NOMO-1 treated with dmso at 0.1 percent for 144 hours (cell line): ENCODE data around the gene ARAP2.

Experiments
- DNase-seq: peaks from one replicate; lab custom pipeline; 2025; ENCODE audit not compliant: unreplicated experiment; lab: John Stamatoyannopoulos, UW

ARAP2 gene

DNA sequence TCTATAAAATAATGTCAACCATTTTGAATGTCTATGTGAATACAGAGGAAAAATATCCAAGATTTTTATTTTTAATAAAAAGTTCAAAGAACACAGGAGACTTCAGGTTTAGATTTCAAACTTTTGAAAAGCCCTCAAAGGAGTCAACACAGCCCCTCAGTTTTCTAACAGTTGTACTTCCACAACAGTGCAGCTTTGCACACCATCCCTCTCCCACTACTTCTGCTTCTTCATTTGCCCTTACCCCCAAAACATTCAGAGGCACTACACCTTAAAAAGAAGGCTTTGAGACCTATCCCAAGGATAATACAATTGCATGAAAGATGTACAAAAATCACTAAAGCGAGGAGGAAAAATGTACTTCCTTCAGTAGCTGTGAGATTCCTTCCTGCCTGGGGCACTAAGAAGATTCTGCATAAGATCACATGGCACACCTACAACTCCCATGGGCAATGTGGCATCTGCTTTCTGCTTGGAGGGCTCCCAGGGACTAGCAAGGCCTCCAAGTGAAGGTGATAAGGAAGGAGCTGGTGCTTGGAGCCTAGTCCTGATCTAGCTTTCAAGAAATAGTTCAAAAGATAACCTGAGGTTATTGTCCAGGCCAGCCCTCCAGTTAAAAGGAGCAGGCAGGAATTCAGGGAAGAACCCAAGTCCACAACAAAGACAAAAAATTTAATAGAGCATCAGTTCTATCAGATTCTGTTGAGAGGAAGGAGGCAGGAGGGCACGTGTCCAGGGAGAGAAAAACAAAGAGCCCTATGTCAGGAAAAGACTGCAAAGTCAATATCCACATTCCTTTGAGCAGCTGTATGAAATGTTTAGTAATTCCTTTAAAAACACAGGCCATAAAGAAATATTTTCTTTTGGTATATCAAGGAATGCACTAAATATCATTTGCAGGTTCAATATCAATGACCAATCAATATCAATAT lies 19.1 kb downstream of the ARAP2 start:
- DNase-seq, result no peak

DNA sequence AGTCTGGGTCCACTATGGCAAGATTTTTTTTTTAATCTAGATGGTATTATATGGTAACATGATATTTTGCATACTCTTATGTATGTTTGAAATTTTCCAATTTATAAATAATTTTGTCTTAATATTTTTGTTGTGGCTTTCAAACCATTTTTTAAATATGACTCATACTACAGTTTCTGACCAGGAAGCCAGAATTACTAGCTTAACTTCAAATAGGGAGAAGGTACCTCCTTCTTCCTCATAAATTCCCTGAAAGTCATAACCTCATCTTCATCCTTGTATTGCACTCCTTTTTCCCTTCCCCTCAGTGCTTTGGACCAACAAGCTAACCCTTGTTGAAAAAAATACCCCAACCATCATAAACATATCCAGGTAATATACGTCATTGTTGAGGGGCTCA lies 21.6 kb downstream of the ARAP2 start:
- DNase-seq, result no peak

DNA sequence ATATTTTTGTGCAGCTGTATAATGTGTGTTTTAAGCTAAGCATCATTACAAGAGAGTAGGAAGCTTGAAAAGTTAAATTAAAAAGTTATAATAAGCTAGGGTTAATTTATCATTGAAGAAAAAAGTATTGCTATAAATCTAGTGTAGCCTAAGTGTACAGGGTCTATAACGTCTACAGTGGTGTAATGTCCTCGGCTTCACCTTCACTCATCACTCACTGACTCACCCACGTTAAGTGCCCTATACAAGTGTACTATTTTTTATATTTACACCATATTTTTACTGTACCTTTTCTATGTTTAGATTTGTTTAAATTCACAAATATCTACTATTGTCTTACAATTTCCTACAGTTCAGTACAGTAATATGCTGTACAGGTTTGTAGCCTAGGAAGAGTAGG lies 23.5 kb downstream of the ARAP2 start:
- DNase-seq, result no peak

DNA sequence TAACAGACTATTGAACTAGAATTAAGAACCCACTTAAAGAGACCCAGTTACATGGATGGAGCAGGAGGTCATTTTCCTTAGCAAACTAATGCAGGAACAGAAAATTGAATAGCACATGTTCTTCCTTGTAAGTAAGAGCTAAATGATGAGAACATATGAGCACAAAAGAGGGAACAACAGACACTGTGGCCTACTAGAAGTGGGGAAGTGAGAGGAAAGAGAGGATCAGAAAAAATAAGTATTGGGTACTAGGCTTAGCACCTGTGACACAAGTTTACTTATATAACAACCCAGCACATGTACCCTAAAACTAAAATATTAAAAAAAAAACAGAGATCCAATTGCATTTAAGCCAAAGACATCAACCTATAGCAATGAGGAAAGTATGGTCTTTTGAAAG lies 26.2 kb downstream of the ARAP2 start:
- DNase-seq, result no peak

DNA sequence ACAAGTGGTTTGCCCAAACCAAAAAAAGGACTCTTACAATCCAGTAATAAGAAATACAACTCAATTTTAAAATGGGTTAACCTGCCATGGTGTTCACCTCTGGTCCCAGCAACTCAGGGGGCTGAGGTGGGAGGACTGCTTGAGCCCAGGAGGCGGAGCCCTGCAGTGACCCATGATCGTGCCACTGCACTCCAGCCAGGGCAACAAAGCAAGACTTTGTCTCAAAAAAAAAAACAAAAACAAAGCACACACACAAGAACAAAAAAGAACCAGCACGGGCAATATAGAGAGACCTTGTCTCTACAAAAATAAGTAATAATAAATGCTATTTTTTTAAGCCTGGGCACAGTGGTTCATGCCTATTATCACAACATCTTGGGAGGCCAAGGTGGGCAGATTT lies 28.7 kb downstream of the ARAP2 start:
- no peak for DNase-seq

- no peak for DNase-seq
Observed at GRCh38 chr4:36214735-36215485, 29.4 kb downstream of the ARAP2 start.

GRCh38 chr4:36213977-36214376 lies 30.3 kb downstream of the ARAP2 start:
- no peak for DNase-seq

DNA sequence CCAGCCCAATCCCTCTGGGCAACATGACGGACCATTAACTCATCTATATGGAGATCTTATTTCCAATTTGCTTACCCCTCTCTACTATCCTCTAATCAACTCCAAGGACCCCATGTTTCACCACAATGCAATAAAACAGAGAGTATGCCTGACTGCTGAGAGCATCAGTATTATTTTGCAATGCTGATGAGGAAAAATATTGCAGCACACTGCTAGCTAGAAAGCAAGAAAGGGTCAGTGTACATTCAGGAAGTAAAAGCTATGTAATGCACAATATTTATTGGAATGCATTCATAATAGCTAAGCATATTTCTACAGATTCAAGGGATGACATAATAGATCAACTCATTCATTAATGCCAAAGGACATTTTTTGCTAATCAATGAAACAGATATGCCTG lies 33.2 kb downstream of the ARAP2 start:
- no peak for DNase-seq

GRCh38 chr4:36209941-36210649 lies 34.2 kb downstream of the ARAP2 start:
- DNase-seq, result no peak

- DNase-seq, result no peak
Observed at GRCh38 chr4:36208893-36209473, 35.3 kb downstream of the ARAP2 start.

DNA sequence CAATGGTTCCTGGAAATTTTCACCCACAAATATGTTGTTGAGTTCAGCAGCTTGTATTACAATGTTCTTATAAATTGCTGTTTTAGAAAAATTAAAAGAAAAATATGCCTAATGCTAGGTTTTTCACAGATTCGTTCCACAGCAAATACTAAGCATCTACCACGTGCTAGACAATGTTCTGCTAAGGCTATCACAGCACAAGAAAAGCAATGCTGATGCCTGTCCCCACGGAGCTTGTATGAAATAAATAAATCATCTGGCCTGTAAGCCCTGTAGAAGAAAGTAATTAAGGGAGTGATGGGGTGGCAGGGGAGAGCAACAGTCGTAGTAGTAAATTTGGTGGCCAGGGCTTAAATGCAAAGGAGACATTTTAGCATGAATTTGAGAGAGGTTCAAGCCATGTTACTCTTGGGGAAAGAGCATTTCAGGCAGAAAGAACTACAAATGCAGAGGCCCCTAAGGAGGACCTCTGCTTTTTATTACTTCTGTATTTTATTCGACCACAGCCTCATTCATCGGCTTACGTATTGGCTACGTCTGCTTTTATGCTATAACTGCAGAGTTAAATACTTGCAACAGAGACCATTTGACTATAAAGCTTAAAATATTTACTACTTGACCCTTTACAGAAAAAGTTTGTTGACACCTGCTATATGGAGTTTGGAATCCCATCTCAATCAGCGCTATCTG lies 36.3 kb downstream of the ARAP2 start:
- no peak for DNase-seq

- DNase-seq, result no peak
Observed at GRCh38 chr4:36207367-36207766, 36.9 kb downstream of the ARAP2 start.

- DNase-seq, result no peak
Observed at GRCh38 chr4:36206603-36207311, 37.6 kb downstream of the ARAP2 start.

GRCh38 chr4:36206012-36206411 lies 38.3 kb downstream of the ARAP2 start:
- DNase-seq, result no peak

GRCh38 chr4:36198861-36199260 lies 45.5 kb downstream of the ARAP2 start:
- no peak for DNase-seq

DNA sequence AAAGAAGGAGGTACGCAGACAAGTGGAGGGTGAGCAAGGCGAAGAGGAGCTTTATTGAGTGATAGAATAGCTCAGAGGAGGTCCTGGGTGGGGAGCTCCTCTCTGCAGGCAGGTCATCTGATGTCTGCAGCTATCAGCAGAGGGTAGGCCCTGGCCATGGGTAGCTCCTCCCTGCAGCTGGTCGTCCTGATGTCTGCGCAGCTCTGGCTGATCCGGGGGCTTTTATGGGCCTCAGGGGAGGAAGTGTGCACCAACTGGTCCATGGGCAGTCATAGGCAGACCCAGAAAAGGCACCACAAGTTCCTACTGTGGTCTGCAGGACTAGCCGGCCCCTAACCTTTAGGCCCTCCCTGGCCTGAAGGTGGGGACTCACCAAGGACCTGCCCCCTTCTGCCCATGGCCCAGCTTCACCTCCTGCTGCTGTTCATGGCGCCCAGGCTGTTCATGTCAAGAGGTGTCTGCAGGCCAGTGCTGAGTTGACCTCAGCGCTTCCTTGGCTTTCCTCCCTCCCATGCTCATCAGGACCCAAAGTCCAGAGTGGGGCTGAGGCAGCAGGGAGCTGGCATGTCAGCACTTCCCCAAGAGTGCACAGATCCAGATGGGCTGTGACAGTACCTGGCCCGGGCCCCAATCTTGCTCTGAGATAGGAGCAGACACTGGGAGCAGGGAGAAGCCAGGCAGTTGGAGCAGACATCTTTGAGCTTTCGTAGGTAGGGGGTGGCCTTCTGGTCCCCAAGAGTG lies 46.1 kb downstream of the ARAP2 start:
- DNase-seq, result no peak

DNA sequence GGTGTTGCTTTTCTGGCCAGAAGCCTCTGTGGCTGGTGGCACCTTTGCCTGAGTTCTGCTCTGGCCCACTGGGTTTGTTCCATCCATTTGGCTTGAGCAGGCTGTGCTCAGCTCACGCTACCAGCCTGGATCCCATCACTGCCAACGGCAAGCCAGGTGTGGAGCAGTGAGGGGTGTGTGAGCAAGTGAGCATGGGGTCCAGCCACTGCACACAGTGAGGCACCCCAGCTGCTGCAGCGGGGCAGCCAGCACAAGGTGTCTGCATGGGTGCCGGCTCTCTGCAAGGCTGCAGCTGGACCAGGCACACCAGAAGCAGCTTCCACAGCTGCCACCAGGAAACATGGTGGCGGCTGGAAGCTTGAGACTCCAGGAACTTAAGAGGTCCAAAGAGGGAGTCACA lies 46.8 kb downstream of the ARAP2 start:
- DNase-seq, result no peak

DNA sequence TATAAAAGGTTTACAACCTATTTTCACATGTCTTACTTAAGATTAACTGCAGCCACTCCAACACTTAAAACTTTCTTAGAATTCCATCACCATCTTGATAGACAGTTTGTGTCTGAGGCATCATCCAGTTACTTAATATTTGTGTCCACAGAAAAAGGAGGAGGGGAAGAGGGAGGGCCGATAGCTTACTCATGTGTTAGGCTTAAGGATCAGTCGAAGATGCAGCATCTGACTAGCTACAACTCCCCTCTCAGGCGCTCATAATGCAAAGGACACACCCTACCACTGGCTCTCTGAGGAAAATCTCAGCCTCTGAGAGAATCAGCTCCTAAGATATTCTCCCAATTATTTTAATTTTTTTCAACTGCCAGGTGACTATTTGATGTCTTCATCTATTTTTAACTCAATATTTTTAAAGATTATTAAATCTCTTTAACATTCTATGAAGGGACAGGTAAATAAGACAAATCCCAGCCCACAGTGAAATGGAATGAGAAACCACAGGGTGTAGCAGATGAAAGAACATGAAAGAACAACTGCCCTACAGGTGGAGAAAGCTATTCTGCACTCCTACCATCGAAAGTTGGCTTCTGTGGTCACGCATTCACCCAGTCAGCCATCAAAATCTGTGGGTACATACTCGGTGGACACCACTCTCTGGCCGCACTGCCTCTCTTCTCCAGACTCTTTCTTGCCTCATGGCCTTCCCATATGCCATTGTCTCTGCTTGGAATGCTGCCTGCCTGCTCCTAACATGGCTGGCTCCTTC lies 48.0 kb downstream of the ARAP2 start:
- DNase-seq, result no peak

DNA sequence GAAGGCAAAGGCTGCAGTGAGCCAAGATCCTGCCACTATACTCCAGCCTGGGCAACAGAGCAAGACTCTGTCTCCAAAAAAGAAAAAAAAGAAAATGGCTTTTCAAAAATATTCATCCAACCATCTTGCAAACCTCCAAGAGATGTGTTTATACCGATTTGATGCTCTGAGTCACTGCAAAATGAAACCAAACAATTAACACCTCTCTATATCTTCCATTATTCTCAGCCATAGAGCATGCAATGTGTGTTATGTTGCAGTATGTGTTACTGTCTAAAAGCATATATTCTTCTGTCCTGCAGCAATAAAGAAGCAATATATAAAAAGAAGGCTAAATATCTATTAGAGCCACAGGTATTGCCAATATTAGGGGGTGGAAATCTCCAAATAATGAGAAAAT lies 51.4 kb downstream of the ARAP2 start:
- no peak for DNase-seq
